MM.1S (cell line): ENCODE measurements around the gene XPO4.

Experiments
- CTCF ChIP-seq: fragments of 300-600 bp; sonication (generic); IDR thresholded peaks from 2 replicates; pipeline ENCODE4 v1.5.1; 2016; ENCODE audit warnings: antibody characterized with exemption, low read length, mixed read lengths
- EZH2 ChIP-seq: fragments of 300-600 bp; sonication (generic); optimal IDR thresholded peaks from 2 replicates; pipeline ENCODE3; 2017; ENCODE audit warnings: low read depth, mild to moderate bottlenecking, antibody characterized with exemption, low read length, mixed read lengths
- EZH2phosphoT487 ChIP-seq: fragments of 300-600 bp; sonication (generic); IDR thresholded peaks from 2 replicates; pipeline ENCODE4 v1.6.1; 2018; ENCODE audit warnings: antibody characterized with exemption, low read length

DNA sequence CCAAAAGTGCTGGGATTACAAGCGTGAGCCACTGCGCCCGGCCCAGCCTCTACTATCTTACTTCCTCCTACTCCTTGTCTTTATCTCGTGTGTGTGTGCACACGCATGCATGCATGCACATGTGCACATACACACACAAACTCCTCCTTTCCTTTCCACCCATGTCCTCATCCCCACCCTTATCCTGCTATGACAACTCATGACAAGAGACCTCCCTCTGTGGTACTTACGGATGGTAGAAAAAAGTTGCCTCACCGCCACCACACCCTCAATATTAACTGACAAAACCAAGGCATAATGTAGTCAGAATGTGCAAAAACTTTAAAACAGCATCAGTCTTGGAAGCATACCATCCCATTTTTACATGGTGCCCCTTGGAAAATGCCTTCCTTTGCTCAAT lies 112.9 kb downstream of the XPO4 start:
- no peak for TF ChIP-seq CTCF
- no peak for TF ChIP-seq EZH2
- no peak for TF ChIP-seq EZH2phosphoT487
